Stimulated activated CD8-positive, alpha-beta memory T cell treated with anti-CD3 and anti-CD28 coated beads, Interleukin-12 subunit alpha, Interleukin-12 subunit beta, amount 100 ng/mL, for 1 hour (primary cell): Measurements from ENCODE around the gene CTDSPL2.
"Not testable (repeated sequence)": the region's sequence is repeated elsewhere in the genome, so short reads cannot be mapped to it uniquely, and the experiment has no call there.

Experiments
- DNase-seq: peaks from one replicate; pipeline ENCODE4 v3.0.0-alpha.2; 2020; ENCODE audit warnings: low read depth

The CTDSPL2 gene

GRCh38 chr15:44541282-44541958, 114.0 kb downstream of the CTDSPL2 start:
- no peak for DNase-seq

DNA sequence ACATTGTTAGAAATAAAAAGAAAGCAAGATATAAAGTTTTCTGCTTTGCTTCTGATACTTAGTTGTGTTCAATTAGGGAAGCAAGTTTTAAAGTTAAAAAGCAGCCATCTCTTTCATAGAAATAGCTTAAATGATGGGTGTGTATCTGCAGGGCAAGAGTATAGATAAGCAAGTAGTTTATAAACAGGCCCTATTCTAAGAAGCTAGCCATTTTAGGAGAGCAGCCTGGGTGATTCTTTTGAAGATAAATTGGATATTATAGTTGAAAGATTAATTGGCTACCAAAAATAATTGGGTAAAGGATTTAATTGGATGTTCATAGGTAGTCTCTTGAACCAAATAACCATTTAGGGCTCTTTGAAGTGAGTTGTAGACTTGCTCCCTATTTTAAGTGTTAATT, 115.2 kb downstream of the CTDSPL2 start:
- no peak for DNase-seq

DNA sequence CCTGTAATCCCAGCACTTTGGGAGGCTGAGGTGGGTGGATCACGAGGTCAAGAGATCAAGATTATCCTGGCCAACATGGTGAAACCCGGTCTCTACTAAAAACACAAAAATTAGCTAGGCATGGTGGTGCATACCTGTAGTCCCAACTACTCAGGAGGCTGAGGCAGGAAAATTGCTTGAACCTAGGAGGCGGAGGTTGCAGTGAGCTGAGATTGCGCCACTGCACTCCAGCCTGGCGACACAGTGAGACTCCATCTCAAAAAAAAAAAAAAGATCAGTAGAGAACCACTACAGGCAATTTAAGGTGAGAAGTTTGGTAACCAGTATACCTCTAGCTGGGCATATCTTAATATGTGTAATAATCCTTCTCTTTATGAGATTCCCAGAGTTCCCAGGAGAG, 117.3 kb downstream of the CTDSPL2 start:
- not testable (repeated sequence) for DNase-seq

- no peak for DNase-seq
These were observed 118.7 kb downstream of the CTDSPL2 start for GRCh38 chr15:44545913-44546802.

DNA sequence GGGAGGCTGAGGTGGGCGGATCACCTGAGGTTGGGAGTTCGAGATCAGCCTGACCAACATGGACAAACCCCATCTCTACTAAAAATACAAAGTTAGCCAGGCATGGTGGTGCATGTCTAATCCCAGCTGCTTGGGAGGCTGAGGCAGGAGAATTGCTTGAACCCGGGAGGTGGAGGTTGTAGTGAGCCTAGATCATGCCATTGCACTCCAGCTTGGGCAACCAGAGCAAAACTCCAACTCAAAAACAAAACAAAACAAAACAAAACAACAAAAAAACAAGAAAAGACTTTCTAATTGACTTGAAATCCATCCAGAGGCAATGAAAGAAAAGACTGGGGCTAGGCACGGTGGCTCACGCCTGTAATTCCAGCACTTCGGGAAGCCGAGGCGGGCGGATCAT, 121.7 kb downstream of the CTDSPL2 start:
- not testable (repeated sequence) for DNase-seq

GRCh38 chr15:44550256-44550655, 122.8 kb downstream of the CTDSPL2 start:
- no peak for DNase-seq

- no peak for DNase-seq
These were observed 123.3 kb downstream of the CTDSPL2 start for GRCh38 chr15:44550734-44551133.

DNA sequence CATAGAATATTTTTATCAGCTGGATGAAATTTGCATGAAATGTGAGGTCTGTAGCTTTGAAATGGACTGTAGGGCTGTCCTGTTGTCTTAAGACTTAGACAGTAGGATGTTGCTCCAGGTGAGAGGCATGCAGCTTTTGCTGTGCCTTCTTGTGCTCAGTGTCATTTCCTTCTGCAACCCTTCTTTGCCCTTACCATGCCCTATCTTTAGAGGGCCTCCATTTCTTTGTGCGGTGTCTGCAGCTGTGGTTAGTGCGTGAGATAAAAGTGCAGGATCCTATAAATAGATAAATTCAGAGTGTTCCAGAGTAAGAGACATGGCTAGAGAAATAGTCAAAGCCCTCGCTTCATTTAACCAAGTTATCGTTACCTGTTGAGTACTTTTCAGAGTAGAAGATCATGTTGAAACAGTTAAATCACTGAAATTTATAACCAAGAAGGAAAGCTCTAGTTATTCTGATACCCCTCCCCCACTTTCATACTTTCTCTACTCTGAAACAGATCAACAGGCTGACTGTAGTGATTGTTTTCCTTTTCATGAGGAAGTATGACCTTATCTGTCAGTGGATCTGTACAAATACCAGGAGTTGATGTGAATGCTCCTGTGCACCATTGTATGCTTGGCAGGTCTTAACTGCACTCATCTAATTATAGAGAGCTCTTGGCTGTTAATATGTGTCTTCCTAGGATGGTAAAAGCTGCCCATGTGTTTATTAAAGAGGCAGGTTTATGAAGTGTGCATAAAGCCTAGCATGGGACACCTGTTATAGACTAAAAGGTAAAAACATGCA, 127.7 kb downstream of the CTDSPL2 start:
- DNase-seq, result no peak

GRCh38 chr15:44560926-44561325, 133.5 kb downstream of the CTDSPL2 start:
- DNase-seq, result not testable (repeated sequence)

DNA sequence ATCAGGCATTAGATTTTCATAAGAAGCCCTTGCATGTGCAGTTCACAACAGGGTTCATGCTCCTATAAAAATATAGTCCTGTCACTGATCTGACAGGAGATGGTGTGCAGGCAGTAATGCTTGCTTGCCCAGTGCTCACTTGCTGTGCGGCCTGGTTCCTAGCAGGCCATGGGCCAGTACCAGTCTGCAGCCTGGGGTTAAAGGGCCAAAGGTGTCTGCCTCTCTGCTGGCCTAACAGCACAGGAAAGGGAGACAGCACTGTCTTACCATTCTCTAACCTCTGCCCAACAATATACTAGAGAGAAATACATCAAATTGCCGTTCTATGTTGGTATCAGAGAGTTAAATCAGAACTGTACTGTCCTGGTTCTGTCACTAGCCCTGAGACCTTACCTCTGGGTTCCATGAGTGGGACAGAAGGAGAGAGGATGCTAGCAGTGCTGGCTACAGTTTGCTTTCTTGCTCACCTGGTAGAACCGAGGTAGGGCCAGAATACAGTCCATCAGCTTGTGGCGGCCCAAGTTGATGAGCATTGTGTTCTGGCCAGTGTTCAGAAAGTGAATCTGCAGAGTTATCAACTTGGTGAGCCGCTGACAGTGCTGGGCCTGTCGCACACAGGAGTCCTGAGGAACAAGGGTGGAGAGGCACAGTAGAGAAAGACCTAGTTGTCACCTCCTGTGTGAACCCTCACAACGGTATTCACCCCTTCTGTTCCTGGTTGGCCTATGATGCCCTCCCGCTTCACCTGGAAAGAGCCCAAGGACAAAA, 138.1 kb downstream of the CTDSPL2 start:
- DNase-seq, result no peak

- no peak for DNase-seq
These were observed 138.7 kb downstream of the CTDSPL2 start for GRCh38 chr15:44566155-44566540.

- no peak for DNase-seq
These were observed 140.9 kb downstream of the CTDSPL2 start for GRCh38 chr15:44568338-44568737.

GRCh38 chr15:44569316-44569715, 141.9 kb downstream of the CTDSPL2 start:
- no peak for DNase-seq

DNA sequence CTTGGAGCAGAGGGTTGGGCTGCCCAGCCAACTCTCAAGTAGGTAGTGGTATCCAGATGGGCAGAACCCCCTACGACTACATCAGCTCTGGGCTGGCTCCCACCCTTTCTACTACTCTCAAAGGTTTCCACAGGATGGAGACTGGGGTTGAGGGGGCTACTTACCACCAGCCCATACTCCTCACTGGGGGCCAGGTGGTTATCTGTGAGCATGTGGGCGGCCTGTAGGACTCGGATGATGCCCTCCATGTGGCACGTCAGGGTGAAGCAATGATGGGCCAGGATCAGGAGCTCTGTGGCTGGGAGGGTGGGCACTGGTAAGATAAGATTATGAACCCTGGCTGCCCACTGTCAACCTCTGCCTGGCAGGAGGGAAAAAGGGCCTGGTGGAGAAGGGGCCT, 142.9 kb downstream of the CTDSPL2 start:
- DNase-seq, result no peak

DNA sequence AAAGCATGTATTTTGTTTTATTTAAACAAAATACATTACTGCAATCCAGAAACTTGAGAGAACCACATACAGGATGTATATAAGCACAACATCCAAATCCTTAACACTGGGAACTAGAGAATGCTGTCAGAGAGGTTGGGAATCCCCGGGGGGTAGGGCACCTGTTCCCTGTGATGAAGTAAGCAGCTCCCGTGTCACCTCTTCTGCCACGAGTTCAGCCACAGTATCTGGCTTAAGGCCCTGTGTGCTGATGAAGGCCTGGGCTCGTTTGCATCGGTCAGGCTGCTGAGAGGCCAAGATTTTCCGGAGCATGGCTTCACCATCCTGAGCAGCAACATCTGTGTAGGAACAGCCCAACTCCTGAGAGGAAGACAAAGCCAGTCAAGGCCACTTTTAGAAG, 146.0 kb downstream of the CTDSPL2 start:
- DNase-seq, result no peak

GRCh38 chr15:44574734-44575133, 147.3 kb downstream of the CTDSPL2 start:
- DNase-seq, result no peak
